GM19043 (cell line): ENCODE data around the gene RBM42.
"Not testable (repeated sequence)": the region's sequence is repeated elsewhere in the genome, so short reads cannot be mapped to it uniquely, and the experiment has no call there.

ENCODE experiments used
- ATAC-seq: cut with Tn5 transposase; IDR thresholded peaks from one replicate; pipeline ENCODE4 v1.9.1; 2021; ENCODE audit warnings: low read depth; ENCODE audit not compliant: unreplicated experiment

The RBM42 gene

GRCh38 chr19:35645680-35646511 lies 17.1 kb downstream of the RBM42 start:
- ATAC-seq, result no peak

- peak; percentile 61 for ATAC-seq
Observed at GRCh38 chr19:35648017-35648961, 19.5 kb downstream of the RBM42 start, which contains the start of gene COX6B1. TSS of gene COX6B1 (plus strand) at chr19:35648323. CDS start at chr19:35651244, 2,921 bp downstream.

GRCh38 chr19:35650581-35650980 lies 21.7 kb downstream of the RBM42 start:
- no peak for ATAC-seq

- ATAC-seq, result not testable (repeated sequence)
Observed at GRCh38 chr19:35654828-35655227, 26.0 kb downstream of the RBM42 start.

GRCh38 chr19:35655600-35655999 lies 26.8 kb downstream of the RBM42 start:
- ATAC-seq, result no peak

GRCh38 chr19:35656700-35657099 lies 27.9 kb downstream of the RBM42 start:
- no peak for ATAC-seq

GRCh38 chr19:35657904-35658700 lies 29.3 kb downstream of the RBM42 start:
- ATAC-seq, result no peak

GRCh38 chr19:35661995-35662340 lies 33.1 kb downstream of the RBM42 start:
- no peak for ATAC-seq

GRCh38 chr19:35663981-35664380 lies 35.1 kb downstream of the RBM42 start:
- ATAC-seq, result no peak

- no peak for ATAC-seq
Observed at GRCh38 chr19:35665157-35665556, 36.3 kb downstream of the RBM42 start.

GRCh38 chr19:35665604-35666003 lies 36.8 kb downstream of the RBM42 start:
- no peak for ATAC-seq

- ATAC-seq, result no peak
Observed at GRCh38 chr19:35666251-35666913, 37.5 kb downstream of the RBM42 start, which contains the start of gene UPK1A. TSS of gene UPK1A (plus strand) at chr19:35666517. CDS start at chr19:35666813, 296 bp downstream.

GRCh38 chr19:35669566-35669965 lies 40.7 kb downstream of the RBM42 start:
- ATAC-seq, result no peak

- no peak for ATAC-seq
Observed at GRCh38 chr19:35669974-35670373, 41.1 kb downstream of the RBM42 start.

GRCh38 chr19:35670686-35671085 lies 41.9 kb downstream of the RBM42 start:
- ATAC-seq, result no peak

- ATAC-seq, result no peak
Observed at GRCh38 chr19:35671818-35672217, 43.0 kb downstream of the RBM42 start.

GRCh38 chr19:35673121-35673804 lies 44.4 kb downstream of the RBM42 start:
- no peak for ATAC-seq

GRCh38 chr19:35675589-35676140 lies 46.8 kb downstream of the RBM42 start:
- no peak for ATAC-seq
